CD4-positive, alpha-beta T cell treated with Interleukin-10 for 1 hour (primary cell): Measurements from ENCODE around the gene PCSK9.

Source experiments
- DNase-seq: peaks from one replicate; pipeline ENCODE4 v3.0.0-alpha.2; 2020

Gene PCSK9

DNA sequence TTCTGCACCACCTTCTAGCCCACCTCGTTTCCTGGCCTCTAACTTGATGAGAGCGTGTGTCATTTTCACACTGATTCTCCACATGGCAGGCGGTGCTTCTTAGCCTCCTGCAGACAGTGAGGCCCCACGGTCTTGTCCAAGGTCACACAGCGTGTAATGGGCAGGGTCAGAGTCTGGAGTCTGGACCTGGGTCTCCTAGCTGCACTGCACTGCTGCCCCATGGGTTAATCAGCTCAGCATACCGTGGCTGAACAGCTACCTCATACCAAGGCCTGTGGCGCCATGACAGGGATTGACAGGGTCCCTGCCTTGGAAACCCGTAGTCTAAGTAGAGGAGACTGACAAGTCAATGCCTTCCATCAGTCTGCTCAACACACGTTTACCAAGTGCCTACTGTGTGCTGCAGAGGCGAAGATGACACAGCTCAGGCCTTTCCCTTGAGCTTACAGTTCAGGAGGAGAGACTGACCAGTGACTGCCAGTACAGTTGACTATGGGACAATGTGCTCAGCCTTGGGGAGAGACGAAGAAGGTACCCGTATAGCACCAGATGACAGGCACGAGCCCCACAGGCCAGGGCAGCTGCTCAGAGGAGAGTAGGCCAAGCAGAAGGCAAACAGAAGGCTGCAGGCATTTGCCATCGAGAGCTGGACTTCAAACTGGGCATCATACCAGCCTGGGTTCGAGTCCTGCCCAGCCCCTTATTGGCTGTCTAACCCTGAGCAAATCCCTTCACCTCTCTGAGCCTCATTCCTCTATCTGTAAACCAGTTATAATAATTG, 5.5 kb downstream of the PCSK9 start:
- no peak for DNase-seq

- no peak for DNase-seq
These were observed 6.1 kb downstream of the PCSK9 start for GRCh38 chr1:55045430-55045829.

GRCh38 chr1:55046871-55047270, 7.5 kb downstream of the PCSK9 start:
- no peak for DNase-seq

- no peak for DNase-seq
These were observed 8.3 kb downstream of the PCSK9 start for GRCh38 chr1:55047611-55048010.

DNA sequence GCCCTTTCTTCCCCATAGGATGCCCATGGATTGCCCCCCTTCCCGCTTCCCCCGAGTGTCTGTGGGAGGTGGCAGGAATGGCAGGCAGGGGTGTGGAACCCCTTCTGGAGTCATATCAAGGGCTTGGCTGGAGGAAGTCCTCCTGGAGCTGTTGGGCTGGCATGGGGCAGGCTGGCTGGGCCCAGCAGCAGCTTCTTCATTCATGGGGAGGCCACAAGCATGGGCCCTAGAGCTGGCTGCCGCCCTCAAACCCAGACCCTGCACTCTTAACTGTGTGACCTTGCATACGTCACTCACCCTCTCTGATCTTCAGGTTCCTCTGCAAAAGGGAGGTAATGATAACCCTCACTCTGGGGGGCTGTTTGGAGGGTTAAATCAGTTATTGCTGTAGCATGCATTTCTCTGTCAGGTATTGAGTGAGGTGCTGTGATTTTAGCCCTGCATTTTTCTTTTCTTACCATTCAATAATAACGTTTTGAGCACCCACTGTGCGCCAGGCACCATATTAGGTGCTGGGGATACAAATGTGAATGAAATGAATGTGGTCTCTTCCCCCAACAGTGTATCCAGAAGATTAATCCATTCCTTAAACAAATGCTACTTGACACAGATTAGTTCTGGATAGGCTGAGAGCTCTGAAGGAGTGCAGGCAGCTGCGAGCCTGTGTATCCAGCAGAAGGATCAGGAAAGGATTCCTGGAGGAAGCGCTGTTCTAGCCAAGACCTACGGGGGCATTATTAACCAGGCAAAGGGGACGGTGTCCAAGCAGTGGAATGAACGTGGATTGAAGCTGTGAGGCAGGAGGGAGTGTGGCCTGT, 9.3 kb downstream of the PCSK9 start:
- DNase-seq, result no peak

DNA sequence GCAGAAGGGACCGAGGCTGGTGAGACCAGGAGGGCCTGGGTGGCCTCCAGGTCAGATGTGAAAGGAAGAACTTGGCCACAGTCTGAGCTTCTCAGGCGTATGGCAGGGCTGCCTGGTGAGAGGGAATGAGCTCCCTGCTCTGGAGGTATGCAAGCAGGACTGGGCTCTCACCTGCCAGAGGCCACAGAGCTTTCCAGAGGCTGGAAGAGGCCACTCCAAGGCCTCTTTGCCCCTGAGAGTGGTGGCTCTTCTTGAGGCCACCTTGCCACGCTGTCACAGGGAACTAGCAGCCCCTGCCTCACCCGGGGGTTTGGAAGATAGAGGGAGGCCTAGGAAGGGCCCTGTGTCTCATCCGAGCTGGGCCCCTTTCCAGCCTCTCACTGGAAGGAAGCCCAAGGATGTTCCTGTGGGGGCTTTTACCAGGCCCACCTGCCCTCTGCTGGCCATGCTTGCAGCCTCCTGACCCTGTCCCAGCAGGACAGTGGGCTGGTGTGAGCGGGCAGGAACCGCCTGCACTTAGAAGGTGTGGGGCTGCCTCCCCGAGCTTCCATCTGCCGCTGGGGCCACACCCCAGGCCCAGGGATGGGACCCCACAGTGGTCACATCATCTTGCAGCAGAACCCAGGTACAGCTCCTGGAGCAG, 10.0 kb downstream of the PCSK9 start:
- no peak for DNase-seq

DNA sequence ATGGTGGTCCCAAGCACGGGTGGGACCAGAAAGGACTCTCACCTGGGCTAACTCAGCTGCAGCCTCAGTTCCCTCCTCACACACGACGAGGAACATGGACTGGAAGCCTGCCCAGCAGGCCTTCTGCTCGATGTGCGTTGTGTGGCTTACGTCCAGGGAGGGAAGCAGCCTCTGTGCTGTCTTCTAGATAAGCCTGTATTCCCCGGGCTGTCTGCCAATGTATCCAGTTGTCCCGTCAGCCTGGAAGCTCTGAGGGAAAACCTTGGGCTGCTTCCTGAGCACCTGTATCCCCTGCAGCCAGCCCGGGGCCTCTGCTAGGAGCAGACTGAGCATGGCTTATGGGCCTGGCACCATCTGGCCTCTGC, 10.5 kb downstream of the PCSK9 start:
- DNase-seq, result no peak

DNA sequence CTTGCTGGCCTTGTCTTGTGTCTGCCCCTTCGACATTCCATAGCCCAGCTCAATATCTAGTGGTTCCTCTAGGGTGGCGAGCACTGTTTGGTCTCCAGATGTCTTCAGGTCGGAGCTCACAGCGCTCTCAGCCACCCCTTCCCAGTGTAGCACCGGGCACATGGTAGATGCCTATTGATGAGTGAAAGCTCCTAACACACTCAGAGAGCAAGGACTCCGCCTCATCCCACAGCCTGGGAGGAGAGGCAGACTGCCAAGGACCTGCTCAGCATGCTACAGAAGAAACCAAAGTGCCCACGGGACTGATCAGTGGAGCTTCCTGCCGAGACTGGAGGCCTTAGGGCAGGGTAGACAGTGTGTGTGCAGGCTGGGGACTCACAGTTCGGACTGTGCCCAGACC, 10.9 kb downstream of the PCSK9 start:
- no peak for DNase-seq

DNA sequence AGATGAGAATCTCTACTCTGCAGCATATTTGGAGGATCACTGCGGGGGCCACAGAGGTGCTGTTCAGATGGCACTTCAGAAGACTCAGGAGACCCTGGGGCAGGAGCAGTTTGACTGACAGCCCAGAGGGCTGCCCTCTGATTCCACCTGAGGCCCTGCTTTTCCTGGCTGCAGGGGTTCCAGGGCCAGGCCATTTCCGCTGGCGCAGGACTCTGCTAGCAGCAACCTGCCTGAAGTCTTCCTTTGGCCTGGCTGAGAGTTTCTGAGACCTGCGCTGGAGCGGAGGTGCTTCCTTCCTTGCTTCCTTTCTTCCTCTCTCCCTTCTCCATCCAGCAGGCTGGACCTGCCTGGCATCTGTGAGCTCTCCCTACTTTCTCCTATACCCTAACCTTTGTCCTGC, 11.8 kb downstream of the PCSK9 start:
- no peak for DNase-seq

DNA sequence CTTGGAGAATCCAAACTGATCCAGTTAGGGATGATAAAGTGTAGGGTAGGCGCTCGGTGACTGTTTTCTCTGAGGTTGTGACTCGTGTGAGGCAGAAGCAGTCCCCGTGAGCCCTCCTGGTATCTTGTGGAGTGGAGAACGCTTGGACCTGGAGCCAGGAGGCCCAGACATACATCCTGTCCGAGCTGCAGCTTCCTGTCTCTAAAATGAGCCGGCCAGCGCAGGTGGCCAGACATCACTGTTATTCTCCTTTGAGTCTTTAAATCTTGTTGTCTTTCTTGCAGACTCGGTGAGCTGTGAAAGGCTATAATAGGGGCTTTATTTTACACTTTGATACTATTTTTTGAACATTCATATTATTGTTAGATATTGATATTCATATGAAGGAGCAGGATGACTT, 12.3 kb downstream of the PCSK9 start:
- DNase-seq, result no peak

DNA sequence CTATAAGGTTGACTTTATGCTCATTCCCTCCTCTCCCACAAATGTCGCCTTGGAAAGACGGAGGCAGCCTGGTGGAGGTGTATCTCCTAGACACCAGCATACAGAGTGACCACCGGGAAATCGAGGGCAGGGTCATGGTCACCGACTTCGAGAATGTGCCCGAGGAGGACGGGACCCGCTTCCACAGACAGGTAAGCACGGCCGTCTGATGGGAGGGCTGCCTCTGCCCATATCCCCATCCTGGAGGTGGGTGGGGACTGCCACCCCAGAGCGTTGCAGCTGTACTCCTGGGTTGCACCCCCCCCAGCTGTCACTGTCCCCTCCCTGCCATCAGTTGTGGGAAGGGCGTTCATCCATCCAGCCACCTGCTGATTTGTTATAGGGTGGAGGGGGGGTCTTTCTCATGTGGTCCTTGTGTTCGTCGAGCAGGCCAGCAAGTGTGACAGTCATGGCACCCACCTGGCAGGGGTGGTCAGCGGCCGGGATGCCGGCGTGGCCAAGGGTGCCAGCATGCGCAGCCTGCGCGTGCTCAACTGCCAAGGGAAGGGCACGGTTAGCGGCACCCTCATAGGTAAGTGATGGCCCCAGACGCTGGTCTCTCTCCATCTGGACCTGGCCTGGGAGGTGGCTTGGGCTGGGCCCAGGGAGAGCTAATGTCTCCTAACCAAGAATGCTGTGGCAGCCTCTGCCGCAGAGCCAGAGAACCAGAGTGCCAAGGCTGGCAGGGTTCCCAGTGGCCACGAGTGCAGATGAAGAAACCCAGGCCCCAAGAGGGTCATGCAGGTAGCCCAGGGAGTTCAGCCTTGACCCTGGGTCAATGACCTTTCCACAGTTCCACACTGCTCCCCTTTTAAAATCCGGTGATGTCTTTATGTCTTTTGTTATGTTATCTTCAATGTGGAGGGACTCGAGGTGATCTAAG, 13.1 kb downstream of the PCSK9 start:
- DNase-seq, result no peak

DNA sequence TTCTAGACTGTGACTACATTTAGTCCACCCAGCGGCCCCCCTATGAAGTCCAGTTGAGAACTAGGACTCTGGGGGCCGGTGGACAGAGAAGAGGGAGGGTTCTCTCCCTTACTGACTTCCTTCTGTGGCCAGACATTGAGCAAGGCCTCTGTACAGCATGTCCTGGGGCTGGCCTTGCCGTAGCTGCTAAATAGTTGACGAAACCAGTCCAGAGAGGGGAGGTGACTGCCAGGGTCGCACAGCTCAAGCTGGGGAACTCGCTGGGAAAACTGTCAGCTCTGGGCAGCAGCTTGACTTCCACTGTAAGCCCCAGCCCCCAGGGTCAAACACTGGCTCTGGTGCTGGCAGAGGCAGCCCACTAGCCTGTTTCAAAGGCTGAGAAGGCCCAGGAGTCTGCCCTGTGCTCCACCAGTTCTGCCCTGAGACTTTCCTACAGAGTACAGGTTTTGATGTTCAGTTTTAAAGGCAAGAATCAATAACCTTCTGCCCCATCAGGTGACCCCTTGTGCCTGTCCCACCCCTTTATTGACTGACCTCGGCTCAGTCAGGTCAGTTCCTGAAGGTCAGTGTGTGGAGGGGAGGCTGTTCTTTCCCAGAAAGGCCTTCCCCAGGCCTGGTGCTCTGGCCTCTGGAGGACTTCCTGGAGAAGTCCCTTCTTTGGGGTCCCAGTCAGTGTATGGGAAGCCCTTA, 14.1 kb downstream of the PCSK9 start:
- DNase-seq, result no peak

DNA sequence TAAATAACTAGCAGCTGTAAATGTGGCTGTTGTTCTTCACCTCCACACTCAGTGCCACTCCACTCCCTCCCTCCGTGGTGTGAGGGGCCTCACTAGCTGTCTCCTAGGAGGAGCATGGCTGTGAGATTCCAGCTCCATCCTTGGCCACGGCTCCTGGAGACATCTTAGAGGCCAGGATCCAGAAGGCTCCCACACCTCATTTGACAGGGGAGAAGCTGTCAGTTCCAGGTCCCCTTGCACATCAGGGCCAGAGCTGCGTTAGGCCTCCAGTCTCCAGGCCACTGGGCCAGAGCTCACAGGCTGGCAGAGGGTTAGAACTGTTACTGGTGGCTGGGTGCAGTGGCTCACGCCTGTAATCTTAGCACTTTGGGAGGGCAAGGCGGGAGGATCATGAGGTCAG, 15.0 kb downstream of the PCSK9 start:
- no peak for DNase-seq

DNA sequence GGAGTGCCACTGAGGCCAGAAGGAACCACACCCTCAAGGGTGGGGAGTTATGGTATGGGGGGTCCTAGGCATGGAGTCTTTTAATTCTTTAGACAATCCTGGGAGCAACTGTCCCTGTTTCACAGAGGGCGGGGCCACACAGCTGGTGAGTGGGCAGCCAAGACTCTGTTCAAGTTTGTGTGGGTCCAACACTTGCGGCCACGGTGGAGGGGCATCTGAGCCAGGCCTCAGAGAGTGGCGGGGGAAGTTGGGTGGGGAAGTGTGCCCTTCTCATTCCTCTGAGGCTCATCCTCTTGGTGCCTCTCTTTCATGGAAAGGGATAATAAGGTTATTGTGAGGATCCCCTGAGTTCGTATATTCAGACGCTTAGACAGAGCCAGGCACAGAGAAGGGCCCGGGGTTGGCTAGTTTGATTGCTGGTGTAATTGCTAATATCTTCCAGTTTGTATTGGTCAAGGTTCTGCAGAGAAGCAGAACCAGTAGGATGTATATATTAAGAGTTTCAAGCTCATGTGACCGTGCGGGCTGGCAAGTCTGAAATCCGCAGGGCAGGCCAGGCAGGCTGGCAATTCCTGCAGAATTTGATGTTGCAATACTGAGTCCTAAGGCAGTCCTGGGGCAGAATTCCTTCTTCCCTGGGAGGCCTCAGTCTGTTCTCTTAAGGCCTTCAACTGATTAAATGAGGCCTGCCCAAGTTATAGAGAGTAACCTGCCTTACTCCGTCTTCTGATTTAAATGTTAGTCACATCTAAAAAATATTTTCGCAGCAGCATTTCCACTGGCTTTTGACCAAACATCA, 15.9 kb downstream of the PCSK9 start:
- no peak for DNase-seq

DNA sequence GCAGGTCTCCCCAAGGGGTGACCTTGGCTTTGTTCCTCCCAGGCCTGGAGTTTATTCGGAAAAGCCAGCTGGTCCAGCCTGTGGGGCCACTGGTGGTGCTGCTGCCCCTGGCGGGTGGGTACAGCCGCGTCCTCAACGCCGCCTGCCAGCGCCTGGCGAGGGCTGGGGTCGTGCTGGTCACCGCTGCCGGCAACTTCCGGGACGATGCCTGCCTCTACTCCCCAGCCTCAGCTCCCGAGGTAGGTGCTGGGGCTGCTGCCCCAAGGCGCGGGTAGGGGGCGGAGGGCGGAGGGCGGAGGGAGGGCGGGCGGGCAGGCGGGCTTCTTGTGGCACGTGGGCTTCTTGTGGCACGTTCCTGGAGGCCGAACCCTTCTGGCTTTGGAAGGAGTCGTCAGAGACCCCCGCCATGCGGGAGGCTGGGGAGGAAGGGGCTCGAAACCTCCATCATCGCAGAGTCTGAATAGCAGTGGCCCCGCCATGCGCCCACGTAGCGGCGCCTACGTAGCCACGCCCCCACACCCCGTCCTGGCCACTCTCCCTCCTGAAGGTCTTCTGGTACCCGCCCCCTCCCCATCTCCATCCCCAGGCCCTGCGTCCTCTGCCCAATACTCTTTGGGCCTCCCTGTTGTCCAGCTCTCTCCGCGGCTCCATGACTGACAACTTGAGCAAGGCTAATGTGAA, 16.7 kb downstream of the PCSK9 start:
- DNase-seq, result no peak

DNA sequence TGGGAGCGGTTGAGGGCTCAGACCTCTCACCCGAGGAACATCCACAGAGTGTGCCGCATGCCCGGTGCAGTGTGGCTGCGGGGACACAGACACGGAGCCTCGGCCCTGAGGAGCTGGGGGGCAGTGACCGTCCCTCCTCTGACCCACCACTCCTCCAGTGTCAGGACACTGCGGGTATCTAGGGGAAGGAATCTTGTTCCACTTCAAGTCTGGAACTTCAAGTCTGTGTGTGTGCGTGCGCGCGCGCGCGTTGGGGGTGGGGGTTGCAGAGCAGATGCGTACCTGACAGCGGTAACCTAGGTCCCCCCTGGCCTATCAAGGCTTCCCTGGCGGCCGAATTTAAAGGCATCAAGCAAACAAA, 17.3 kb downstream of the PCSK9 start:
- DNase-seq, result no peak

DNA sequence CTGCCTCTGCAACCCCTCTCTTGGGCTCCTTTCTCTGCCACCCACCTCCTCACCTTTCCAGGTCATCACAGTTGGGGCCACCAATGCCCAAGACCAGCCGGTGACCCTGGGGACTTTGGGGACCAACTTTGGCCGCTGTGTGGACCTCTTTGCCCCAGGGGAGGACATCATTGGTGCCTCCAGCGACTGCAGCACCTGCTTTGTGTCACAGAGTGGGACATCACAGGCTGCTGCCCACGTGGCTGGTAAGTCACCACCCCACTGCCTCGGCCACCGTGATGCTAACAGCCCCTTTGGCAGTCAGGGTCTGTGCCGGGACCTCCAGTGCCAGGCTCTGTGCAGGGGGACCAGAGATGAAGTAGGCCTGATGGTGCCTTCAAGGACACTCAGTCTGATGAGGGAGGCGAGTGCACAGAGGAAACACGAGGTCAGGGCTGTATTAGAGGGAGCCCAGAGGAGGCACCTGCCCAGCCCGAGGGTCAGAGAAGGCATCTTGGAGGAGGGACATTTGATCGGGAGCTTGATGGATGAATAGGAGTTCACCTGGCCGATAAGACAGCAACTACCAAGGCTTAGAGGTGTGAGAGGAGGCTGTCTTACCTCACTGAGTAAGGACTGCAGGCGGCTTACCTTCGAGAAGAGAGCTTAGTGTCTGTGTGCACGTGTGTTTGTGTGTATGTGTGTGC, 18.1 kb downstream of the PCSK9 start:
- DNase-seq, result no peak

DNA sequence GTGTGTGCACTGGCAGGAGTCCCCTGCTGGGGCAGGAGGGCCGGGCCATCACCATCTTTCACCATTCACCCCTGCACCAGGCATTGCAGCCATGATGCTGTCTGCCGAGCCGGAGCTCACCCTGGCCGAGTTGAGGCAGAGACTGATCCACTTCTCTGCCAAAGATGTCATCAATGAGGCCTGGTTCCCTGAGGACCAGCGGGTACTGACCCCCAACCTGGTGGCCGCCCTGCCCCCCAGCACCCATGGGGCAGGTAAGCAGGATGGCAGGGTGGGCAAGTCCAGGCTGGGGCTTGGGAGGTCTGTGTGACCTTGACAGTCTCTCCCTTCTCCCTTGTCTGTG, 18.6 kb downstream of the PCSK9 start:
- DNase-seq, result no peak

- DNase-seq, result no peak
These were observed 20.2 kb downstream of the PCSK9 start for GRCh38 chr1:55059302-55060132.
